ENCODE measurements around the gene DCAF8.

Gene DCAF8

DNA sequence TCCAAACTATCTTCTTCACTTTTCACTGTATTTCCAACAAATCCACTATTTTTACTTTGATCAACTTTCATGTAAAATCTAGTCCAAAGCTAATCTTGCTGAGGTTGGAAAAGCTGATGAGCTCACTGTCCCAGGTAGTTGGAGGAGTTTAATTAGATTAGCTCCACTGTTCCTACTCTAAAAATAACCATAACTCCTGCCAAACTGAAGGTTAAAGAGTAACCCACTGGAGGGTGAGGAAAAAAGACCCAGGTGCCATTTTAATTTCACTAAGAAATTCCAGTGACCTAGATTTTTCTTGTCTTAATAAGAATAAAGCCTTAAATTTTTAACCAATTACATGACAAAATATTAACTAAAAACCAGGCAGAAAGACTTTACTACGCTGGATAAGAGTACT lies 15.3 kb downstream of the DCAF8 start:
- H3K27ac ChIP-seq = no peak overlapping the region
- TF ChIP-seq CTCF (IDR thresholded peaks at IDR 0.05; ENCODE audit: low read depth, low read length) = no peak
- peaks cover 21% of the 10 kb centered on the region for H3K36me3 ChIP-seq
- H3K4me3 ChIP-seq (ENCODE audit: low read depth, low read length) = no peak overlapping the region
- DNase-seq = no peak
- no peaks in the 10 kb centered on the region for H3K27me3 ChIP-seq (ENCODE audit: insufficient read depth, low read depth, severe bottlenecking)
- H3K9me3 ChIP-seq (ENCODE audit: severe bottlenecking) = no peaks in the 10 kb centered on the region

- no peak for DNase-seq
- H3K9me3 ChIP-seq (ENCODE audit: severe bottlenecking) = no peaks in the 10 kb centered on the region
- H3K4me3 ChIP-seq (ENCODE audit: low read depth, low read length) = no peak overlapping the region
- TF ChIP-seq CTCF (IDR thresholded peaks at IDR 0.05; ENCODE audit: low read depth, low read length) = no peak
- no peaks in the 10 kb centered on the region for H3K27me3 ChIP-seq (ENCODE audit: insufficient read depth, low read depth, severe bottlenecking)
- no peak overlapping the region for H3K27ac ChIP-seq
- H3K36me3 ChIP-seq = peaks cover 32% of the 10 kb centered on the region
These were observed 16.9 kb downstream of the DCAF8 start for GRCh38 chr1:160245434-160245833.

DNA sequence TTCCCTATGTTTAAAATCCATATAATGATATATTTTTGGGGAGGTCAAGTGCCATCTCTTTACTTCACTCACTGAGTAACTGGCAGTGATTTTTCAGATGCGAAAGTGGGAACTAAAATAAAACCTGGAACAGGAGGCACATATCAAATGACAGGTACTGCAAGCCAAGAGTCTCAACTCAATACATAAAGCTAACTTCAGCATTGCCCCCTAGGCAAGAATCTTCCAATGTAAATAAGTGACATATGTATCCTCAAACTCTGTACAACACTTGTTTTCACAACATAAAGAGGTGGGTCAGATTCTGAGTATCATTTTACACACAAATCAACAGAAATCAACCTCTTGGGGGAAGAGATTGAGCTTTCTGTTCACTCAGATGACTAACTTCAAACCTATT lies 18.1 kb downstream of the DCAF8 start:
- Histone ChIP-seq H3K27ac (no peak overlapping the region), H3K9me3 (ENCODE audit: severe bottlenecking) (no peaks in the 10 kb centered on the region), H3K4me3 (ENCODE audit: low read depth, low read length) (no peak overlapping the region), H3K27me3 (ENCODE audit: insufficient read depth, low read depth, severe bottlenecking) (no peaks in the 10 kb centered on the region), H3K36me3 (peaks cover 40% of the 10 kb centered on the region)
- no peak for TF ChIP-seq CTCF (IDR thresholded peaks at IDR 0.05; ENCODE audit: low read depth, low read length)
- DNase-seq = no peak

- Histone ChIP-seq H3K9me3 (ENCODE audit: severe bottlenecking) (no peaks in the 10 kb centered on the region), H3K4me3 (ENCODE audit: low read depth, low read length) (no peak overlapping the region), H3K27ac (no peak overlapping the region), H3K27me3 (ENCODE audit: insufficient read depth, low read depth, severe bottlenecking) (no peaks in the 10 kb centered on the region), H3K36me3 (peaks cover 45% of the 10 kb centered on the region)
- no peak for TF ChIP-seq CTCF (IDR thresholded peaks at IDR 0.05; ENCODE audit: low read depth, low read length)
- no peak for DNase-seq
These were observed 18.6 kb downstream of the DCAF8 start for GRCh38 chr1:160243767-160244166.

DNA sequence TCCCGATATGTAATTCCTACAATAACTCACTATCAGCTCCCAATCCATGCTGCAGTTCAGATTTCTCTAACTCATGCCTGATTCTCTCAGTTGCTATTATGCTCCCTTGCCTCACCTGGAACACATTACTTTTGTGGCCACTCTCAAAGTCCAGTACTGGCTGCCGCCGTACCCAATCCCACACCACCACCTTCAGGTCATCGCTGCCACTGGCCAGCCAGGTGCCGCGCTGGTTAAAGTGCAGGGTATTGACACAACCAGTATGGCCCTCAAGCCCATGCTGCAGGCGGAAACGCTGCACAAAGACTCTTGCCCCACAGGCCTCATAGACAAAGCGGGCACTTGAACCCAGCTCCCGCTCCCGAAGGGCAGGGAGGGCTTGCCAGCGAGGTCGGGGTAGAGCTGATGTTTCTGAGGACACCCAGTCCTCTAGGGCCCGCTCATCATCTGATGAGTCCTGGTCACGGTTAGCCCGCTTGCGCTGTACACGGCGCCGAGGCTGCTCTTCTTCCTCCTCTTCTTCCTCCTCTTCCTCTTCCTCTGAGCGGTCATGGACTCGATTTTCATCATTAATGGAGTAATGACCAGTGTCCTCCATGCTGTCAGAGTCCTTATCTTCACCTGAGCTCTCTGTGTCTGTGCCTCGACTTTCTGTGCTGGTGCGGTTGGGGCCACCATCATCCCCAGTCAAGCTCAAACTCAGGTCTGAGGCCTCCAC lies 22.6 kb downstream of the DCAF8 start:
- no peak for TF ChIP-seq CTCF (IDR thresholded peaks at IDR 0.05; ENCODE audit: low read depth, low read length)
- H3K27ac ChIP-seq = no peak overlapping the region
- DNase-seq = no peak
- H3K27me3 ChIP-seq (ENCODE audit: insufficient read depth, low read depth, severe bottlenecking) = no peaks in the 10 kb centered on the region
- no peak overlapping the region for H3K4me3 ChIP-seq (ENCODE audit: low read depth, low read length)
- peaks cover 84% of the 10 kb centered on the region for H3K36me3 ChIP-seq
- H3K9me3 ChIP-seq (ENCODE audit: severe bottlenecking) = no peaks in the 10 kb centered on the region

DNA sequence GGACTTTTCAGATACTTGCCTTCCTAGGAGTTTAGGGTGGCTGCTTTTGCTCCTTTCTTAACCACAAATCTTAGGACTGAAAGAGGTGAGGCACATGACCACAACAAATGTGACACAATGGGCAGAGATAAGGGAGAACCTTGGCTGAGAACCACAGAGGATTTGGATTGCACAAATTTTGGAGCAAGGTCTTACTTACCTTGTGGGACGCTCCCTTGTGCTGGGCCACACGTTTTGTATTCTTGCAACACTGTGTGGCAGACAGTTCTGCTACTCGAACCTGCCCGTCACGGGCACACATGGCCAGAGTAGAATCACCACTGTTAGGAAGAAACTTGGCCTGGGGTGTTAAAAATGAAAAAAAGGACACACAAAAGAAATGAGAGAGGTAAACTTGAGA lies 23.9 kb downstream of the DCAF8 start:
- Histone ChIP-seq H3K36me3 (peaks cover 89% of the 10 kb centered on the region), H3K4me3 (ENCODE audit: low read depth, low read length) (no peak overlapping the region), H3K27ac (no peak overlapping the region), H3K27me3 (ENCODE audit: insufficient read depth, low read depth, severe bottlenecking) (no peaks in the 10 kb centered on the region), H3K9me3 (ENCODE audit: severe bottlenecking) (no peaks in the 10 kb centered on the region)
- no peak for DNase-seq
- no peak for TF ChIP-seq CTCF (IDR thresholded peaks at IDR 0.05; ENCODE audit: low read depth, low read length)

All from WERI-Rb-1 (cell line).